ENCODE data around the gene AP2B1.

AP2B1 gene

GRCh38 chr17:35548208-35548810 lies 38.8 kb upstream of the AP2B1 start:
- H3F3A ChIP-seq (ENCODE audit: insufficient read depth, low read length), result no peaks in the 10 kb centered on the region
- H2AFZ ChIP-seq (ENCODE audit: low read length), result no peak overlapping the region
- H3K9ac ChIP-seq (ENCODE audit: low read length), result no peak overlapping the region
- no peak for TF ChIP-seq EZH2 (optimal IDR thresholded peaks at IDR 0.05; ENCODE audit: low read depth, low read length)
- TF ChIP-seq EZH2phosphoT487 (IDR thresholded peaks at IDR 0.05; ENCODE audit: low read length), result no peak
- TF ChIP-seq CTCF (IDR thresholded peaks at IDR 0.05; ENCODE audit: low read length), result no peak
- H3K27ac ChIP-seq (ENCODE audit: low read length), result no peak overlapping the region
- H3K27me3 ChIP-seq (replicated peaks; ENCODE audit: insufficient read depth, low read length), result no peaks in the 10 kb centered on the region
- H3K4me1 ChIP-seq (ENCODE audit: low read length), result no peaks in the 10 kb centered on the region
- no peaks in the 10 kb centered on the region for H3K9me3 ChIP-seq (replicated peaks; ENCODE audit: insufficient read depth, low read length)
- H3K4me3 ChIP-seq (ENCODE audit: low read length), result no peak overlapping the region
- DNase-seq, result no peak
- no peaks in the 10 kb centered on the region for H3K36me3 ChIP-seq (replicated peaks; ENCODE audit: insufficient read depth, low read length)
- no peaks in the 10 kb centered on the region for H4K20me1 ChIP-seq (ENCODE audit: insufficient read depth, low read length)
- no peak overlapping the region for H3K4me2 ChIP-seq (ENCODE audit: low read depth, low read length)
- H3K9me2 ChIP-seq (replicated peaks; ENCODE audit: insufficient read depth, low read length), result no peaks in the 10 kb centered on the region
- no peaks in the 10 kb centered on the region for H3K79me2 ChIP-seq (ENCODE audit: low read length)

- no peaks in the 10 kb centered on the region for H3K9me2 ChIP-seq (replicated peaks; ENCODE audit: insufficient read depth, low read length)
- TF ChIP-seq CTCF (IDR thresholded peaks at IDR 0.05; ENCODE audit: low read length) (no peak), EZH2phosphoT487 (IDR thresholded peaks at IDR 0.05; ENCODE audit: low read length) (no peak), EZH2 (optimal IDR thresholded peaks at IDR 0.05; ENCODE audit: low read depth, low read length) (no peak)
- H3K4me2 ChIP-seq (ENCODE audit: low read depth, low read length), result no peak overlapping the region
- no peak overlapping the region for H2AFZ ChIP-seq (ENCODE audit: low read length)
- no peak overlapping the region for H3K27ac ChIP-seq (ENCODE audit: low read length)
- H3K9me3 ChIP-seq (replicated peaks; ENCODE audit: insufficient read depth, low read length), result no peaks in the 10 kb centered on the region
- no peak overlapping the region for H3K9ac ChIP-seq (ENCODE audit: low read length)
- H3F3A ChIP-seq (ENCODE audit: insufficient read depth, low read length), result no peaks in the 10 kb centered on the region
- H3K27me3 ChIP-seq (replicated peaks; ENCODE audit: insufficient read depth, low read length), result no peaks in the 10 kb centered on the region
- H4K20me1 ChIP-seq (ENCODE audit: insufficient read depth, low read length), result no peaks in the 10 kb centered on the region
- no peak for DNase-seq
- H3K4me3 ChIP-seq (ENCODE audit: low read length), result no peak overlapping the region
- no peaks in the 10 kb centered on the region for H3K36me3 ChIP-seq (replicated peaks; ENCODE audit: insufficient read depth, low read length)
- no peaks in the 10 kb centered on the region for H3K79me2 ChIP-seq (ENCODE audit: low read length)
- no peaks in the 10 kb centered on the region for H3K4me1 ChIP-seq (ENCODE audit: low read length)
These were observed 38.1 kb upstream of the AP2B1 start for GRCh38 chr17:35548978-35549377.

- Histone ChIP-seq H3K4me1 (ENCODE audit: low read length) (no peaks in the 10 kb centered on the region), H3K9me3 (replicated peaks; ENCODE audit: insufficient read depth, low read length) (no peaks in the 10 kb centered on the region), H3K9me2 (replicated peaks; ENCODE audit: insufficient read depth, low read length) (no peaks in the 10 kb centered on the region), H3K9ac (ENCODE audit: low read length) (no peak overlapping the region), H3K4me3 (ENCODE audit: low read length) (no peak overlapping the region), H3F3A (ENCODE audit: insufficient read depth, low read length) (no peaks in the 10 kb centered on the region), H3K79me2 (ENCODE audit: low read length) (no peaks in the 10 kb centered on the region), H3K27ac (ENCODE audit: low read length) (no peak overlapping the region), H4K20me1 (ENCODE audit: insufficient read depth, low read length) (no peaks in the 10 kb centered on the region), H3K27me3 (replicated peaks; ENCODE audit: insufficient read depth, low read length) (no peaks in the 10 kb centered on the region), H3K4me2 (ENCODE audit: low read depth, low read length) (no peak overlapping the region), H2AFZ (ENCODE audit: low read length) (no peak overlapping the region), H3K36me3 (replicated peaks; ENCODE audit: insufficient read depth, low read length) (no peaks in the 10 kb centered on the region)
- no peak for DNase-seq
- no peak for TF ChIP-seq CTCF (IDR thresholded peaks at IDR 0.05; ENCODE audit: low read length)
- TF ChIP-seq EZH2phosphoT487 (IDR thresholded peaks at IDR 0.05; ENCODE audit: low read length), result no peak
- no peak for TF ChIP-seq EZH2 (optimal IDR thresholded peaks at IDR 0.05; ENCODE audit: low read depth, low read length)
These were observed 33.8 kb upstream of the AP2B1 start for GRCh38 chr17:35553310-35553709.
